SK-N-SH treated with all-trans-retinoic acid at 6 μM for 48 hours (cell line): ENCODE measurements around the gene DTWD2.
"Not testable (repeated sequence)": the region's sequence is repeated elsewhere in the genome, so short reads cannot be mapped to it uniquely, and the experiment has no call there.

Experiments
- ARNTL ChIP-seq: fragments of 450-650 bp; formaldehyde crosslinking; IDR thresholded peaks from 2 replicates; pipeline ENCODE4 v1.5.0; 2020; ENCODE audit warnings: low read depth, mild to moderate bottlenecking, moderate library complexity, borderline replicate concordance
- BACH2 ChIP-seq: fragments of 250-450 bp; sonication (Bioruptor Pico); IDR thresholded peaks from 2 replicates; pipeline ENCODE4 v1.9.0; 2021; ENCODE audit warnings: mild to moderate bottlenecking, borderline replicate concordance
- CSDC2 ChIP-seq: fragments of 250-450 bp; sonication (Bioruptor Pico); IDR thresholded peaks from 2 replicates; pipeline ENCODE4 v1.5.0; 2020; ENCODE audit warnings: mild to moderate bottlenecking, moderate library complexity
- GLIS3 ChIP-seq: fragments of 250-450 bp; sonication (Bioruptor Pico); IDR thresholded peaks from 2 replicates; pipeline ENCODE4 v1.5.0; 2020; ENCODE audit warnings: mild to moderate bottlenecking, moderate library complexity
- OSR1 ChIP-seq: fragments of 250-450 bp; sonication (Bioruptor Pico); IDR thresholded peaks from 2 replicates; pipeline ENCODE4 v1.8.0; 2022; ENCODE audit warnings: moderate library complexity, mild to moderate bottlenecking, inconsistent platforms
- ZFP3 ChIP-seq: fragments of 250-450 bp; sonication (Bioruptor Pico); IDR thresholded peaks from 2 replicates; pipeline ENCODE4 v1.5.0; 2020; ENCODE audit warnings: mild to moderate bottlenecking, moderate library complexity
- ZFP30 ChIP-seq: fragments of 450-650 bp; formaldehyde crosslinking; IDR thresholded peaks from 2 replicates; pipeline ENCODE4 v1.5.0; 2022; ENCODE audit warnings: mild to moderate bottlenecking, moderate library complexity
- ZNF565 ChIP-seq: fragments of 450-650 bp; formaldehyde crosslinking; conservative IDR thresholded peaks from 2 replicates; pipeline ENCODE4 v1.5.0; 2020; ENCODE audit warnings: low read depth, mild to moderate bottlenecking, moderate library complexity
- TF ChIP-seq, protein P1 (sequence below): fragments of 250-450 bp; sonication (Bioruptor Pico); IDR thresholded peaks from 2 replicates; pipeline ENCODE4 v1.5.1; 2020; ENCODE audit warnings: low read depth, mild to moderate bottlenecking, moderate library complexity
- TF ChIP-seq, protein P2 (sequence below): fragments of 250-450 bp; sonication (Bioruptor Pico); IDR thresholded peaks from 2 replicates; pipeline ENCODE4 v1.8.0; 2020; ENCODE audit warnings: mild to moderate bottlenecking, moderate library complexity, borderline replicate concordance

DNA sequence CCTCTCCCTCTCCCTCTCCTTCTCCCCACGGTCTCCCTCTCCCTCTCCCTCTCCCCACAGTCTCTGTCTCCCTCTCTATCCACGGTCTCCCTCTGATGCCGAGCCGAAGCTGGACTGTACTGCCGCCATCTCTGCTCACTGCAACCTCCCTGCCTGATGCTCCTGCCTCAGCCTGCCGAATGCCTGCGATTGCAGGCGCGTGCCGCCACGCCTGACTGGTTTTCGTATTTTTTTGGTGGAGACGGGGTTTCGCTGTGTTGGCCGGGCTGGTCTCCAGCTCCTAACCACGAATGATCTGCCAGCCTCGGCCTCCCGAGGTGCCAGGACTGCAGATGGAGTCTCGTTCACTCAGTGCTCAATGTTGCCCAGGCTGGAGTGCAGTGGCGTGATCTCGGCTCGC is 24.0 kb downstream of the DTWD2 start:
- not testable (repeated sequence) for TF ChIP-seq ZNF565 (CRISPR knock-in tag); BACH2; OSR1 (CRISPR knock-in tag); GLIS3; ARNTL (CRISPR knock-in tag); CSDC2 (CRISPR knock-in tag); ZFP30; ZFP3 (CRISPR knock-in tag)
- TF ChIP-seq, protein P1, sequence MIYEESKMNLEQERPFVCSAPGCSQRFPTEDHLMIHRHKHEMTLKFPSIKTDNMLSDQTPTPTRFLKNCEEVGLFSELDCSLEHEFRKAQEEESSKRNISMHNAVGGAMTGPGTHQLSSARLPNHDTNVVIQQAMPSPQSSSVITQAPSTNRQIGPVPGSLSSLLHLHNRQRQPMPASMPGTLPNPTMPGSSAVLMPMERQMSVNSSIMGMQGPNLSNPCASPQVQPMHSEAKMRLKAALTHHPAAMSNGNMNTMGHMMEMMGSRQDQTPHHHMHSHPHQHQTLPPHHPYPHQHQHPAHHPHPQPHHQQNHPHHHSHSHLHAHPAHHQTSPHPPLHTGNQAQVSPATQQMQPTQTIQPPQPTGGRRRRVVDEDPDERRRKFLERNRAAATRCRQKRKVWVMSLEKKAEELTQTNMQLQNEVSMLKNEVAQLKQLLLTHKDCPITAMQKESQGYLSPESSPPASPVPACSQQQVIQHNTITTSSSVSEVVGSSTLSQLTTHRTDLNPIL = not testable (repeated sequence)
- TF ChIP-seq, protein P2, sequence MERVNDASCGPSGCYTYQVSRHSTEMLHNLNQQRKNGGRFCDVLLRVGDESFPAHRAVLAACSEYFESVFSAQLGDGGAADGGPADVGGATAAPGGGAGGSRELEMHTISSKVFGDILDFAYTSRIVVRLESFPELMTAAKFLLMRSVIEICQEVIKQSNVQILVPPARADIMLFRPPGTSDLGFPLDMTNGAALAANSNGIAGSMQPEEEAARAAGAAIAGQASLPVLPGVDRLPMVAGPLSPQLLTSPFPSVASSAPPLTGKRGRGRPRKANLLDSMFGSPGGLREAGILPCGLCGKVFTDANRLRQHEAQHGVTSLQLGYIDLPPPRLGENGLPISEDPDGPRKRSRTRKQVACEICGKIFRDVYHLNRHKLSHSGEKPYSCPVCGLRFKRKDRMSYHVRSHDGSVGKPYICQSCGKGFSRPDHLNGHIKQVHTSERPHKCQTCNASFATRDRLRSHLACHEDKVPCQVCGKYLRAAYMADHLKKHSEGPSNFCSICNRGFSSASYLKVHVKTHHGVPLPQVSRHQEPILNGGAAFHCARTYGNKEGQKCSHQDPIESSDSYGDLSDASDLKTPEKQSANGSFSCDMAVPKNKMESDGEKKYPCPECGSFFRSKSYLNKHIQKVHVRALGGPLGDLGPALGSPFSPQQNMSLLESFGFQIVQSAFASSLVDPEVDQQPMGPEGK (CRISPR knock-in tag) = not testable (repeated sequence)
